Activated T-cell treated with anti-CD3 and anti-CD28 coated beads, Interleukin-2, amount 50 U/mL, for 24 hours (primary cell): ENCODE measurements around the gene SMAD5.

ENCODE experiments used
- DNase-seq: peaks from one replicate; pipeline ENCODE4 v3.0.0-alpha.2; 2020
- H3K27ac Mint-ChIP-seq: 2 replicates; pipeline ENCODE4 v1.8.0; 2020; ENCODE audit warnings: mild to moderate bottlenecking, mixed read lengths
- H3K27me3 Mint-ChIP-seq: 2 replicates; pipeline ENCODE4 v1.8.0; 2020; ENCODE audit warnings: mixed read lengths
- H3K36me3 Mint-ChIP-seq: 2 replicates; pipeline ENCODE4 v1.8.0; 2020; ENCODE audit warnings: low read depth, mixed read lengths
- H3K4me1 Mint-ChIP-seq: 2 replicates; pipeline ENCODE4 v1.8.0; 2020; ENCODE audit warnings: low read depth, mixed read lengths
- H3K4me3 Mint-ChIP-seq: 2 replicates; pipeline ENCODE4 v1.8.0; 2020; ENCODE audit warnings: mild to moderate bottlenecking, moderate library complexity, mixed read lengths
- H3K9me3 Mint-ChIP-seq: 2 replicates; pipeline ENCODE4 v1.8.0; 2020; ENCODE audit warnings: mixed read lengths

Gene SMAD5

GRCh38 chr5:136133222-136133921 is 727 bp downstream of the SMAD5 start:
- no peaks in the 10 kb centered on the region for H3K36me3 Mint-ChIP-seq
- H3K27ac Mint-ChIP-seq = peak overlapping the region; percentile 87
- H3K4me1 Mint-ChIP-seq = peaks cover 39% of the 10 kb centered on the region
- no peaks in the 10 kb centered on the region for H3K9me3 Mint-ChIP-seq
- DNase-seq = peak; percentile 57
- peak overlapping the region; percentile 86 for H3K4me3 Mint-ChIP-seq
- peaks cover 35% of the 10 kb centered on the region for H3K27me3 Mint-ChIP-seq

GRCh38 chr5:136133922-136134379 is 1.3 kb downstream of the SMAD5 start:
- peaks cover 43% of the 10 kb centered on the region for H3K4me1 Mint-ChIP-seq
- H3K36me3 Mint-ChIP-seq = no peaks in the 10 kb centered on the region
- no peak for DNase-seq
- H3K27ac Mint-ChIP-seq = peak overlapping the region; percentile 87
- H3K27me3 Mint-ChIP-seq = peaks cover 30% of the 10 kb centered on the region
- H3K4me3 Mint-ChIP-seq = peak overlapping the region; percentile 86
- no peaks in the 10 kb centered on the region for H3K9me3 Mint-ChIP-seq

- no peak for DNase-seq
- H3K36me3 Mint-ChIP-seq = no peaks in the 10 kb centered on the region
- H3K4me1 Mint-ChIP-seq = peaks cover 48% of the 10 kb centered on the region
- H3K27ac Mint-ChIP-seq = no peak overlapping the region
- no peaks in the 10 kb centered on the region for H3K9me3 Mint-ChIP-seq
- no peak overlapping the region for H3K4me3 Mint-ChIP-seq
- peaks cover 29% of the 10 kb centered on the region for H3K27me3 Mint-ChIP-seq
Measured at GRCh38 chr5:136134653-136135052, 2.0 kb downstream of the SMAD5 start.

- Mint-ChIP-seq H3K9me3 (no peaks in the 10 kb centered on the region), H3K27ac (no peak overlapping the region), H3K36me3 (no peaks in the 10 kb centered on the region), H3K27me3 (peaks cover 29% of the 10 kb centered on the region), H3K4me3 (no peak overlapping the region), H3K4me1 (peaks cover 48% of the 10 kb centered on the region)
- DNase-seq = no peak
Measured at GRCh38 chr5:136135536-136135935, 2.9 kb downstream of the SMAD5 start.

GRCh38 chr5:136137497-136138220 is 5.0 kb downstream of the SMAD5 start:
- peaks cover 42% of the 10 kb centered on the region for H3K4me1 Mint-ChIP-seq
- no peak overlapping the region for H3K4me3 Mint-ChIP-seq
- no peaks in the 10 kb centered on the region for H3K9me3 Mint-ChIP-seq
- no peaks in the 10 kb centered on the region for H3K36me3 Mint-ChIP-seq
- no peak overlapping the region for H3K27ac Mint-ChIP-seq
- peaks cover 18% of the 10 kb centered on the region for H3K27me3 Mint-ChIP-seq
- DNase-seq = no peak

GRCh38 chr5:136141561-136141960 is 8.9 kb downstream of the SMAD5 start:
- H3K36me3 Mint-ChIP-seq = no peaks in the 10 kb centered on the region
- no peak for DNase-seq
- H3K27ac Mint-ChIP-seq = no peak overlapping the region
- H3K4me1 Mint-ChIP-seq = peaks cover 26% of the 10 kb centered on the region
- H3K27me3 Mint-ChIP-seq = no peaks in the 10 kb centered on the region
- H3K4me3 Mint-ChIP-seq = no peak overlapping the region
- H3K9me3 Mint-ChIP-seq = no peaks in the 10 kb centered on the region

- H3K36me3 Mint-ChIP-seq = peaks cover 2% of the 10 kb centered on the region
- H3K9me3 Mint-ChIP-seq = no peaks in the 10 kb centered on the region
- no peaks in the 10 kb centered on the region for H3K27me3 Mint-ChIP-seq
- no peak overlapping the region for H3K4me3 Mint-ChIP-seq
- no peak overlapping the region for H3K27ac Mint-ChIP-seq
- DNase-seq = no peak
- peaks cover 15% of the 10 kb centered on the region for H3K4me1 Mint-ChIP-seq
Measured at GRCh38 chr5:136143312-136143711, 10.7 kb downstream of the SMAD5 start.

- DNase-seq = no peak
- H3K4me1 Mint-ChIP-seq = peaks cover 14% of the 10 kb centered on the region
- H3K36me3 Mint-ChIP-seq = peaks cover 3% of the 10 kb centered on the region
- no peak overlapping the region for H3K27ac Mint-ChIP-seq
- H3K9me3 Mint-ChIP-seq = no peaks in the 10 kb centered on the region
- no peak overlapping the region for H3K4me3 Mint-ChIP-seq
- no peaks in the 10 kb centered on the region for H3K27me3 Mint-ChIP-seq
Measured at GRCh38 chr5:136143763-136144162, 11.1 kb downstream of the SMAD5 start.

GRCh38 chr5:136145030-136145429 is 12.4 kb downstream of the SMAD5 start:
- no peaks in the 10 kb centered on the region for H3K27me3 Mint-ChIP-seq
- no peak overlapping the region for H3K27ac Mint-ChIP-seq
- no peak overlapping the region for H3K4me3 Mint-ChIP-seq
- H3K9me3 Mint-ChIP-seq = no peaks in the 10 kb centered on the region
- DNase-seq = no peak
- H3K36me3 Mint-ChIP-seq = peaks cover 6% of the 10 kb centered on the region
- peaks cover 9% of the 10 kb centered on the region for H3K4me1 Mint-ChIP-seq

GRCh38 chr5:136146201-136146600 is 13.6 kb downstream of the SMAD5 start:
- H3K4me1 Mint-ChIP-seq = peaks cover 9% of the 10 kb centered on the region

GRCh38 chr5:136147632-136148031 is 15.0 kb downstream of the SMAD5 start:
- H3K4me3 Mint-ChIP-seq = no peak overlapping the region
- H3K9me3 Mint-ChIP-seq = no peaks in the 10 kb centered on the region
- H3K27me3 Mint-ChIP-seq = no peaks in the 10 kb centered on the region
- H3K27ac Mint-ChIP-seq = no peak overlapping the region
- peaks cover 9% of the 10 kb centered on the region for H3K4me1 Mint-ChIP-seq
- H3K36me3 Mint-ChIP-seq = peaks cover 8% of the 10 kb centered on the region
- DNase-seq = no peak

More at GRCh38 chr5:136146201-136146600, 13.6 kb downstream of the SMAD5 start:
- Mint-ChIP-seq H3K9me3 (no peaks in the 10 kb centered on the region), H3K27ac (no peak overlapping the region), H3K27me3 (no peaks in the 10 kb centered on the region), H3K36me3 (peaks cover 6% of the 10 kb centered on the region), H3K4me3 (no peak overlapping the region)
- no peak for DNase-seq

GRCh38 chr5:136149891-136150290 is 17.2 kb downstream of the SMAD5 start:
- Mint-ChIP-seq H3K4me1 (peaks cover 9% of the 10 kb centered on the region), H3K27ac (no peak overlapping the region), H3K4me3 (no peak overlapping the region), H3K27me3 (no peaks in the 10 kb centered on the region), H3K36me3 (peaks cover 27% of the 10 kb centered on the region), H3K9me3 (no peaks in the 10 kb centered on the region)
- no peak for DNase-seq

- no peak for DNase-seq
- H3K36me3 Mint-ChIP-seq = peaks cover 47% of the 10 kb centered on the region
- no peaks in the 10 kb centered on the region for H3K9me3 Mint-ChIP-seq
- H3K4me1 Mint-ChIP-seq = peaks cover 4% of the 10 kb centered on the region
- no peak overlapping the region for H3K27ac Mint-ChIP-seq
- no peak overlapping the region for H3K4me3 Mint-ChIP-seq
- no peaks in the 10 kb centered on the region for H3K27me3 Mint-ChIP-seq
Measured at GRCh38 chr5:136153581-136154236, 21.1 kb downstream of the SMAD5 start.

- H3K27me3 Mint-ChIP-seq = no peaks in the 10 kb centered on the region
- no peaks in the 10 kb centered on the region for H3K9me3 Mint-ChIP-seq
- H3K36me3 Mint-ChIP-seq = peaks cover 44% of the 10 kb centered on the region
- peaks cover 4% of the 10 kb centered on the region for H3K4me1 Mint-ChIP-seq
- H3K4me3 Mint-ChIP-seq = no peak overlapping the region
- DNase-seq = no peak
- H3K27ac Mint-ChIP-seq = no peak overlapping the region
Measured at GRCh38 chr5:136155078-136155477, 22.4 kb downstream of the SMAD5 start.

- DNase-seq = no peak
- Mint-ChIP-seq H3K36me3 (peaks cover 48% of the 10 kb centered on the region), H3K4me1 (peaks cover 5% of the 10 kb centered on the region)
Measured at GRCh38 chr5:136155761-136156160, 23.1 kb downstream of the SMAD5 start.

More at GRCh38 chr5:136155761-136156160, 23.1 kb downstream of the SMAD5 start:
- Mint-ChIP-seq H3K9me3 (no peaks in the 10 kb centered on the region), H3K27me3 (no peaks in the 10 kb centered on the region), H3K27ac (no peak overlapping the region), H3K4me3 (no peak overlapping the region)
